Measurements from ENCODE around the gene FAM131B. TPM values are rescaled to one million over a fixed set of nuclear protein-coding genes. Genes with fewer than 3 reads are reported as not detected.

Gene FAM131B
- total and polyA plus RNA-seq, 9 of the 15 experiments (the other 6 are each of a cell fraction or from before 2014, with no cell fraction given) = 0.03 to 0.04 TPM; not detected in 7

GRCh38 chr7:143387156-143387975 is 24.9 kb upstream of the FAM131B start (continued):
- no peak for TF ChIP-seq MAFK (IDR thresholded peaks at IDR 0.05; ENCODE audit: low read length)
- no peak for TF ChIP-seq NEUROD1 (IDR thresholded peaks at IDR 0.05; ENCODE audit: borderline replicate concordance, low read depth, low read length, partially characterized antibody)
- TF ChIP-seq TFAP4 (CRISPR knock-in tag; IDR thresholded peaks at IDR 0.05; ENCODE audit: borderline replicate concordance) = no peak
- TF ChIP-seq ZNF696 (CRISPR knock-in tag; conservative IDR thresholded peaks at IDR 0.05) = no peak
- TF ChIP-seq ATF4 (CRISPR knock-in tag; IDR thresholded peaks at IDR 0.05) = no peak
- TF ChIP-seq E2F8 (IDR thresholded peaks at IDR 0.05; ENCODE audit: low read depth, partially characterized antibody) = no peak
- no peak for TF ChIP-seq ZBTB11 (CRISPR knock-in tag; IDR thresholded peaks at IDR 0.05)
- no peak for TF ChIP-seq ZNF511 (CRISPR knock-in tag; IDR thresholded peaks at IDR 0.05)
- no peak for TF ChIP-seq SNIP1 (IDR thresholded peaks at IDR 0.05; ENCODE audit: low read depth)
- no peak for TF ChIP-seq DIDO1 (tag; IDR thresholded peaks at IDR 0.05; ENCODE audit: low read depth)
- peak; percentile 37; the same call in 1 of the 2 replicates for TF ChIP-seq ZBTB33 (CRISPR knock-in tag; IDR thresholded peaks at IDR 0.05)
- no peak for TF ChIP-seq NR3C1 (CRISPR knock-in tag; IDR thresholded peaks at IDR 0.05)
- TF ChIP-seq MEIS2 (IDR thresholded peaks at IDR 0.05; ENCODE audit: partially characterized antibody) = no peak
- no peak for TF ChIP-seq ZNF436 (CRISPR knock-in tag; IDR thresholded peaks at IDR 0.05)
